NCI-H345 treated with DMSO at 0.1 percent for 48 hours (cell line): ENCODE results near the gene NF2.

Experiments used
- DNase-seq: peaks from one replicate; lab custom pipeline; 2025; ENCODE audit not compliant: unreplicated experiment; lab: John Stamatoyannopoulos, UW

Gene NF2

DNA sequence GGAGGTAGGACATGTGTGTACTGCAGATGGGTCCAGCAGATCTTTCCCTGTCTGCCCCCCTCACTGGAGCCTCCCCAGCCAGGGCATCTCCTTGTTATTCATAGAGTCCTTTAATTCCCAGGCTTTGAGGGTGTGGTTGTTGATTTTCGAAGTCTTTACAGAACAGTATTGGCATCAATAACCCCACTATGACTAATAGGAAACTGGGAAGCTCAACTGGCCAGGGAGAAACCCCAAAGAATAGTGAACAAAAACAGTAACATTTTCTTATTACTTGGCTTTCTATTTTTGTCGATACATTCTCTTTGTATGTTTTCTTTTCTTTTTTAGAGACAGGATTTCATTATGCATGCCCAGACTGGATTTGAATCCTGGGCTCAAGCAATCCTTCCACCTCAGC, 57.9 kb downstream of the NF2 start:
- DNase-seq = no peak

GRCh38 chr22:29663180-29663821, 59.9 kb downstream of the NF2 start:
- DNase-seq = peak; percentile 20

GRCh38 chr22:29665486-29665885, 62.1 kb downstream of the NF2 start:
- DNase-seq = no peak

DNA sequence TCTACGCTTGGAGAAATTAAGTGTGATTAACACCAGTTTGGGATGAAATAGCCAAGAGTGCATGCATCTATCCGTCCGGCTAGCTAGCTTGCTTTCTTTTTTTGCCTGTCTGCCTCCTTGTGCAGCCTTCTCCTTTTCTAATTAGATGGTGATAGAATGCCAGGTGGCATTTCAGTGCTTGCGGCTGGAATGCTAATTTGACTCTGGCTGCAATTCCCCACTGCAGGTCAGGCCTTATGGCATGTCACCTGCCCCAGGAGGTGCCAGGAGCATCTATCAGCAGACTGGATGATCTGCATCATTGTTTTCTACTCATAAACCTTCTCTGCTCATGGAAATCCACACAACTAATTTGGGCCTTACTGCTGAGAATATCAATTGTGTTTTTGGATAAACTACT, 65.2 kb downstream of the NF2 start:
- DNase-seq = no peak

DNA sequence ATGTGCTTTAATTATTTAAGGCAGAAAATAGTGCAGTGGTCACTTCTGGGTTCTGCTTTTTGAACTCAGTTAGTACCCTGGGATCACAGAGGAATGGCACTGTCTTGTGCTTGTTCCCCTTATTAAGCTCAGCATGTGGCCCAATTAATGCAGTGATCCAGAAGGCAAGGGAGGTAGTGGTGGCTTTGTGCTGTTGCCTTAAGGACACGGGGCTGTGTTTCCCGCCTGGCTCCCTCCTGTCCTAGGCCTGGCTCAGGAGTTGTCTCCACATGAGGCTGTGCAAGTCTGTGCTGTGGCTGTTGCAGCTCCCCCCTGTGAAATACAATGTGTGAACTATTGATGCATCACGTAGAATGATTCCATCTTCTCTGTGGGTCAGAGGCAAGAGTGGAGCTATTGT, 67.2 kb downstream of the NF2 start:
- DNase-seq = no peak

DNA sequence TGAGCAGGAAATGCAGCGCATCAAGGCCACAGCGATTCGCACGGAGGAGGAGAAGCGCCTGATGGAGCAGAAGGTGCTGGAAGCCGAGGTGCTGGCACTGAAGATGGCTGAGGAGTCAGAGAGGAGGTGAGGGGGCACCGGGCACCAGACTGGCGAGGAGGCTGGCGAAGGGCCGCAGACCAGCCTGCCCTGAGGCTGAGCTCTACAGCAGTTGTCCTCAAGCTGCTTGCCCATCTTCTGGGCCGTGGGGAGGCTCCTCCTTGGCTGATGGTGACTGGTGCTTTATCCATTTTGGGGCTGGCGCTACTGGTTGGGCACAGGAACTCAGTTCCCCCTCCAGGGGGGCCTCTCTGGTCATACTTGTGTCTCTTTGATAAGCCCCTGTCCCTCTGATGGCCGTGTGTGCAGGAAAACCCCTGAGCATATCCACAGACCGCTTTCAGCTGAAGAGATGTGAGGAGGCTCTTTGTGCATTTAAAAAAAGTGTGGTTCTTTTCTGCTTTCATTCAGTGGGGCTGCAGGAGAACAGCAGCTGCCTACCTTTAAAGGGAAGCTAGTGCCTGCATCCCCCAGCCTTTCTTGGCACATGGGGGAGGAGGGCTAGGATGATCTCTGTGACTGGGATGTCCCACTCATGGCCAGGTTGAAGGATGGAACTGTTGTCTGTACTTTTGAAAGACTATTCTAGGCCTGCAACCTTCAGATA, 70.1 kb downstream of the NF2 start:
- no peak for DNase-seq

- DNase-seq = no peak
These were observed 70.7 kb downstream of the NF2 start for GRCh38 chr22:29674121-29674520.

DNA sequence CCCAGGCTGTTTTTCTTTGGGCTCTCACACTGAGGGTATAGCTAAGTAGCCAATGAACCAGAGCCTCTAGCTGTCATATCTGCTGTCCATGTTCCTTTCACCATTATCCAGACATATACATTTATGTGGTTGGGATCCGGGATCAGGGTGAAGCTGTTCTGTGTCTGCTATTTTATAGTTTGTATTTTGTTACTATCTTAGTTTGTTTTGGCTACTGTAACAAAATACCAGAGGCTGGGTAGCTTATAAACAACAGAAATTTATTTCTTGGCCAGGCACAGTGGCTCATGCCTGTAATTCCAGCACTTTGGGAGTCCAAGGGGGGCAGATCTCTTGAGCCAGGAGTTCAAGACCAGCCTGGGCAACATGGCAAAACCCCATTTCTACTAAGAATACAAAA, 75.9 kb downstream of the NF2 start:
- no peak for DNase-seq

GRCh38 chr22:29683536-29683935, 80.1 kb downstream of the NF2 start:
- DNase-seq = no peak

GRCh38 chr22:29684244-29684643, 80.8 kb downstream of the NF2 start:
- no peak for DNase-seq

DNA sequence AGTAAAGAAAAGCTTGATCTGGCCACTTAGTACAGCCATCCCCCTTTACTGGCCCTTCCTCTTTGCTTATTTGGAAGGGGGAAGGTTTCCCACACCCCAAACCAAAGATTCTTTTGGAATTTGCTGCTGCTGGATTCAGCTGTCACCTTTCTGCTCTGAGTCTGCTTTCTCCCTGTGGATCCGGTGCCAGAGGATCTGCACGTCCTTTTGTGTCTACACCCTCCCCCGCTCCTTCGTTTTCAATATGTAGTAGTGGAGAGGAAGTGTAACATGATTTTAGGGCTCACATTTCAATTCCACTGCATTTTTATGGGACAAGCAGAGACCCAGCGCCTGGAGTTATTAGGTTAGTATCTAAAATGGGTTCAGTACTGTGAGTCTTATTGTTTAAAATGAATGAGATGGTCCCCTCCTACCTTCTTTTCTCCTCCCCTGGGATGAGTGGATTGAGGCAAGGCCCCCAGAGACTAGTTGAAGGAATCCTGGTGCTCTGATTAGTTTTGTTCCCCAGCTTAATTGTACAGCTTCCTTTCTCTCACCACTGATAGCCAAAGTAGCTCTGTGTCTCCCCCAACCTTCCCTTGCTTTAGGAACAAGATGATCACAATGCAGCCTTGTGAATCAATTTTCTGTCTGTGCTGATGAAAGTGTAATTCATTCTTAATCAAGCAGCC, 85.9 kb downstream of the NF2 start:
- DNase-seq = no peak

GRCh38 chr22:29689880-29690213, 86.4 kb downstream of the NF2 start:
- peak; percentile 45 for DNase-seq

- DNase-seq = no peak
These were observed 87.0 kb downstream of the NF2 start for GRCh38 chr22:29690476-29690875.

DNA sequence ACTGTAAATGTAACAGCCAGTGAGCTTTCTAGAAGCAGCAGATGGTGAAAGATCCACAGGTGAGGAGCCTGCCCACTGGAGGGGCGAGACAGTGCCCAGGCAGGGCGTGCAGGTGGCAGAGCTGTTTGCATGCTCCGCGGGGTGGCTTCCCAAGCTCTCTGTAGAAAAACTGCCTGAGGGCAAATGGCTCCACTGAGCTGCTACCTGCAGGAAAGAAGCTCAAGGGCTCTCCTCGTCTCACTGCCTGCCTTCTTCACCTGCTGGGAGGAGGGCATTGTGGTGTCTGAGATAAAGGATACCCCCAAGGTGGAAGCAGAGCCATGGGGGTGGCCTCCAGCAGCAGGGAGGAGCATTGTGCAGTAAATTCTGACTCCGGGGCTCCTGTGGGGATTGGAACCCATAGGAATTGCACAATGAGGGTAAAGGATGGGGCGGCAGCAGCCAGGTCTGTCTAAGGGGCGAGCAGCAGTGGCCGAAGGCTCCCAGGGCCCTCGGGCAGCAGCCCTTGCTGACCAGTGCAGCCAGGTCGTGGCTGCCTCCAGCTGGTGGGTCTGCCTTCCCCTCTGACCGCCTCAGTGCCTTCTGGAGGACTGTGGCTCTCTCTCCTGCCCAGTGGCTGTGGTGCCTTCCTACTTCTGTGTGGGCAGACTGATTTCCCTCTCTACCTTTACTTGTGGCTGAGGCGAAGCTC, 88.3 kb downstream of the NF2 start:
- peak; percentile 91 for DNase-seq

DNA sequence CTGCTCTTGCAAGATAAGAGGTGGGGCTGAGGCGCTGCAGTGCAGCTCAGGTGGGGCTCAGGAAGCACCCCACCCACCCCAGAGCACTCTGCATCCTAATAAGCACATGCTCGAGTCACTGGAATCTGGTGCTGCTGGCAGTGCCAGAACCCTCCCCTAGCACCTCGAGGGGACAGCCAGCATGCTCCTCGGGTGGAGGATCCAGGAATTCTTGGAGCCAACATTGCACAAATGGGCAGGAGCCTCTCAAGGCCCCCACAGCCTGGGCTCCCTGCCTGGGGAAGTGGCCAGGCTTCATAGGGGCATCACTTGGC, 88.9 kb downstream of the NF2 start:
- DNase-seq = no peak

DNA sequence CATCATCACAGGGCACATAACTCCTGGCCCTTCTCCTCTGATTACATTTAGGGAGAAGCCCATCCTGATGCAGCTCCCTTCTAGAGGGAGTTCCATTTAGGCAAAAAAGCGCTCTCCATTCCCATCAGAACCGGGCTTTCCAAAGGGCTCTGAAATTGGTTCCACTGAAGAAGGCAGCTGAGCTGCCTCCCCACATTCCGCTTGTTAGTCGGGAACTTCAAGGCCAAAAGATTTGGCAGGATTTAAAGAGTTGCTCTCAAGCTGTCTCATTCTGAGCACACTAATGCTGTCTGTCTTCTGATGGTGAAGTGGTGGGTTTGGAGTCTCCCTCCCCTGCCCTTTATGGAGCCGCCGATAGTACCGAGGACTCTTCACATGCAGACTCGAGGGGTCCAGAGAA, 89.7 kb downstream of the NF2 start:
- no peak for DNase-seq

DNA sequence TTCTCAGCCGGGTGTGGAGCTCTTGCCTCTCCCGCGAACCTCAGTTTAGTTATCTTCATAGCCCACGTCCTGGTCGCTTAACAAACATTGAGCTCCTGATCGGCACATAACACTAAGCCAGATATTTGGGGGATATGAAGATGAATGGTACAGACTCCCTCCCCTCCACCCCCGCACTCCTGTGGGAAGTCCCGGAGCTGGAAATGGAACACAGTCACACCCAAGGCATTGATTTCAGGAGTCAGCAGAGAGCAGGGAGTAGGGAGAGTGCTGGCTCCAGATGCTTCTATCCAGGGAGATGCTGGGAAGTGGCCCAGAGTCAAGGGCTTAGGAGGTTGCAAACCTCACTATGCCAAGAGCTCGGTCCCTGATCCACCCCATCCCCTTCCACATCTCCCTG, 90.2 kb downstream of the NF2 start:
- DNase-seq = no peak

GRCh38 chr22:29695129-29695926, 91.9 kb downstream of the NF2 start:
- peak; percentile 57 for DNase-seq

DNA sequence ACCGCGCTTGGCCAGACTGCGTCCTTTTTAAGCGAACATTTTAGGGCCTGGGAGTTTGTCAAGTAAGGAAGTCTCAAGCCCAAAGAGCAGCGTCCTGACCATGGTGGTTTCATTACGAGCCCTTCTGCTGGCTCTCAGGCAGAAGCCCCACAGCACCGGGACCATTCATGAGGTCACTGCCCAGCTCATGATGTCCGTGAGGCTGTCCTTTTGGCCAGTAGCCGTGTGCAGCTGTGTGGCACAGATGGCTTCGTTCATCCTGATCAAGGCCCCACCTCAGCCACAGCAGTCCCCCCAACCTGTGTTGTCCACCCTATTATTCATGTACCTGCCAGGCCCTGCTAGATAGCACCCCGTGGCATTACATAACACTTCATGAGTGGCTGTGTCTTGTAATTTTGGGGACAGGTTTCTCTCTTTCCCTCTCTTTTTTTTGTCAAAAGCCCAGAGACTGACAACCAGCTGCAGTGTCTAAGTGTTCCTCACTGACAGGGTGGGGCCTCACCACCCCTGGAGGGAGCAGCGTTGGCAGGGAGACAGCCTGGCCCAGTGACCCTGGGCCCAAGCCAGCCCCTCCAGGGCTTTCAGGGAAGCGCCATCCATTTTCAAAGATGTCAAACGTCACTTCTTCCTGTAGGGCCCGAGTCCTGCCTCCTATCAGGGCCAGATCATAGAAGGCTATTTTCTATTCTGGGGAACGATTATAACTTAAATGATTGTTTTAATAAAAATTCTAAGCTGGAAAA, 94.6 kb downstream of the NF2 start:
- DNase-seq = no peak

DNA sequence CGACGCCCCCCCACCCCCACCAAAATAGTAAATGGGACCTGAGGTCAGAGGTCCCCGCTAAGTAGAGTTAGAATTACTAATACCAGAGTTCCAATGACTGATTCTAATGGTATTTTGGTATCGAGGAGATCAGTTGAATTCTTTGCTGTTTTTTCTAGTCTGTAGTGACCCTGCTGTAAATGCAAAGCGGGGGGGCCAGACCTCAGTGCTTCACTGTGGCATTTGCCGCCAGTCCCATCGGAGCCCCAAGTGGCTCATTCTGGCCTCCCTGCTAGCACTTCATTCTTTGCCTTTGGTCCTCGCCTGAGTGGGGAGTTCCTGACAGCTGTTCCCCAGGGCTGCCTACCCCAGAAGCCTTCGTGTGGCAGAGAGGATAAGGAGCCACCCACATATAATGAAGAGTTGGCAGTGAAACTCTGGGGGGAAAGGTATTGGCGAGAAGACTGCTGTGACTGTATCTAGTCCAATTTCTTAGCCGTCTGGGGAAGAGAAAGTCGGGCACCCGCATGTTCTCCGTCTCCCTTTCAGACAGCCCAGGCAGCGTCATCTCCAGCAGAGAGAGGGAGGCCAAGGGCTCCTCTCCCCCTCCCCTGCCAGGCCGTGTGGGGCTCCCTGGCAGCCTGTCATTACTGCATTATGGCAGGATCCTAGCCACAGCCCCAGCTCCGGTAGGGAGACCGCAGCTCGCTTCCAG, 96.9 kb downstream of the NF2 start:
- DNase-seq = no peak
